Tibial artery (tissue), 4 donors: ENCODE data around the gene ADCK2.

Source experiments
- DNase-seq, 2 donors: peaks; one replicate each; pipeline ENCODE4 v3.0.0-alpha.2; 2019
- H3K27ac ChIP-seq, 2 donors: fragments of 200-600 bp; sonication (generic) in 1 of 2; 1 replicate in 1 of 2; 2 replicates in 1 of 2; pipeline ENCODE4 v1.5.1; 2018 to 2019; ENCODE audit warnings: mild to moderate bottlenecking in 1 of 2
- H3K27me3 ChIP-seq, 2 donors: fragments of 200-600 bp; sonication (generic) in 1 of 2; one replicate each; pipeline versions ENCODE4 v1.5.1 to v1.6.0; 2016 to 2019
- H3K36me3 ChIP-seq, 3 donors: fragments of 200-600 bp; sonication (generic) in 2 of 3; one replicate each; pipeline ENCODE4 v1.5.1; 2016 to 2019; ENCODE audit warnings: mild to moderate bottlenecking in 2 of 3
- H3K4me1 ChIP-seq, 4 donors: fragments of 200-600 bp; sonication (generic) in 2 of 4; 1 replicate in 3 of 4; 2 replicates in 1 of 4; pipeline ENCODE4 v1.5.1; 2016 to 2019
- H3K4me3 ChIP-seq, 2 donors: fragments of 200-600 bp; sonication (generic) in 1 of 2; 1 replicate in 1 of 2; 2 replicates in 1 of 2; pipeline ENCODE4 v1.5.1; 2018 to 2019; ENCODE audit warnings: mild to moderate bottlenecking in 2 of 2
- H3K9me3 ChIP-seq, 3 donors: fragments of 200-600 bp; sonication (generic) in 1 of 3; one replicate each; pipeline ENCODE4 v1.5.1; 2016 to 2019
- intact Hi-C: fragments of 100-400 bp; cut with DNase I; formaldehyde crosslinking; loops from one replicate; pipeline ENCODE4 v1.15.0; 2023; ENCODE audit warnings: low total_unique reads
- TF ChIP-seq, protein P1 (sequence below), 2 experiments: fragments of 200-600 bp in 1 of 2; fragments of 450-650 bp in 1 of 2; IDR thresholded peaks; one replicate each; pipeline ENCODE4 v1.5.1; 2017 to 2019; ENCODE audit warnings: antibody characterized with exemption in 2 of 2, mild to moderate bottlenecking in 1 of 2, moderate library complexity in 1 of 2

Gene ADCK2

DNA sequence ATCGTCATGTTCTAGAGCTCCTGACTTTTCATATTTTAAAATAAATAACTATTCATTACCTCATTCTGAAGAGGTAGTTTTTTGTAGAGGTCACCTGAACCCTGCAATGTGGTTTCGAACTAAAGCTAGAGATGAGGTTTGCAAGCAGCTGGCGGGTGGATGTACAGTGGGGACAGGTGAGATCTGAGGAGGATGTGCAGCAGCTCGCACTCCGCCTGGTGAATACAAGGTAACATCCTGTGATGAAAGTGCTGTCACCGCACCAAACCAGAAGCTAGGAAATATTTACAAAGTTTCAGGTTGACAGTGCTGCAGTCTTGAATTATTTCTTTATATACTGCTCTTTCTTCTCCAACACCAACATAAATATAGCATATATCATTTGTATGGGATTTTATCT lies 50.3 kb downstream of the ADCK2 start:
- no peak for DNase-seq
- TF ChIP-seq, protein P1, sequence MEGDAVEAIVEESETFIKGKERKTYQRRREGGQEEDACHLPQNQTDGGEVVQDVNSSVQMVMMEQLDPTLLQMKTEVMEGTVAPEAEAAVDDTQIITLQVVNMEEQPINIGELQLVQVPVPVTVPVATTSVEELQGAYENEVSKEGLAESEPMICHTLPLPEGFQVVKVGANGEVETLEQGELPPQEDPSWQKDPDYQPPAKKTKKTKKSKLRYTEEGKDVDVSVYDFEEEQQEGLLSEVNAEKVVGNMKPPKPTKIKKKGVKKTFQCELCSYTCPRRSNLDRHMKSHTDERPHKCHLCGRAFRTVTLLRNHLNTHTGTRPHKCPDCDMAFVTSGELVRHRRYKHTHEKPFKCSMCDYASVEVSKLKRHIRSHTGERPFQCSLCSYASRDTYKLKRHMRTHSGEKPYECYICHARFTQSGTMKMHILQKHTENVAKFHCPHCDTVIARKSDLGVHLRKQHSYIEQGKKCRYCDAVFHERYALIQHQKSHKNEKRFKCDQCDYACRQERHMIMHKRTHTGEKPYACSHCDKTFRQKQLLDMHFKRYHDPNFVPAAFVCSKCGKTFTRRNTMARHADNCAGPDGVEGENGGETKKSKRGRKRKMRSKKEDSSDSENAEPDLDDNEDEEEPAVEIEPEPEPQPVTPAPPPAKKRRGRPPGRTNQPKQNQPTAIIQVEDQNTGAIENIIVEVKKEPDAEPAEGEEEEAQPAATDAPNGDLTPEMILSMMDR (IDR thresholded peaks at IDR 0.05), result no peak
- Histone ChIP-seq H3K36me3 (peaks cover 0 to 20% (median 0%) of the 10 kb centered on the region in 3 donors), H3K4me3 (no peak overlapping the region), H3K27ac (no peak overlapping the region), H3K27me3 (no peaks in the 10 kb centered on the region), H3K4me1 (no peaks in the 10 kb centered on the region), H3K9me3 (no peaks in the 10 kb centered on the region)
- intact Hi-C loops, result no loop called here

DNA sequence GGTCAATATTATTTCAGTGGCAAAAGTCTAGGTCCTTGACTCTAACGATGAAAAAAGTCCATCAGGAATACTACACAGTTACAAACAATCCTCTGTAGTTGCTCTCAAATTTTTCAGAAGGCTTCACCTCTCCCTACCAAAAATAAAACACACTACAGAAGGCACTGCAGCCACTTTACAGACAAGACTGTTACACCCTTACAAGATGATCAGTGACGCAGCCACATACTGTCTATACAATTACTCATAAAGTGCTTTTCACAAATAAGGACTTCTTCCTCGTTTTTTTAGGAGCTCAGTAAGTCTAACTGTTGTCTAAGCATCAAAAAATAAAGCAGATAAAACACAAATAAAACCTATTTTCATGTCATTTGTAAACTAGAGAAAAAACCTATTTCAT lies 50.8 kb downstream of the ADCK2 start:
- TF ChIP-seq, protein P1 (IDR thresholded peaks at IDR 0.05), result no peak
- Histone ChIP-seq H3K9me3 (no peaks in the 10 kb centered on the region), H3K36me3 (peaks cover 0 to 20% (median 0%) of the 10 kb centered on the region in 3 donors), H3K4me3 (no peak overlapping the region), H3K4me1 (no peaks in the 10 kb centered on the region), H3K27me3 (no peaks in the 10 kb centered on the region), H3K27ac (no peak overlapping the region)
- intact Hi-C loops, result no loop called here
- no peak for DNase-seq

DNA sequence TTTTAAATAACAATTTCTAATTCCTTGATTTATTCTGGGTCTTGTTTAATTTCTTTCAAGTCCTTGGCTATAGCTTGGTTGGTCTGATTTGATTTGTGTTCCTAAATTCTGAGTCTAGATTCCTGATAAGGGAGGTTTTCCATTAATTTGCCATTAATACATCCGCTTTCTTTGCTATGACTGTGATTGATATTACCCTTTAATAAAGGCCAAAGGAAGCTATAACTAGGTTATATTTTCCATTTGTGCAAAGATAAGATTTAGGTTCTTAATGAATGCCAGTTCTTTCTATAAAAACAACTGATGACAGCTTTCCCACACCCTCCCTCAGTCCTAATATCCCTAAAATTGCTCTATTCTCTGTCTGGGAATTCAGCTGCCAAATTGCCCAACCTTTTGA lies 52.0 kb downstream of the ADCK2 start:
- TF ChIP-seq, protein P1 (IDR thresholded peaks at IDR 0.05), result no peak
- no peaks in the 10 kb centered on the region for H3K9me3 ChIP-seq
- H3K27me3 ChIP-seq, result no peaks in the 10 kb centered on the region
- H3K4me3 ChIP-seq, result no peak overlapping the region
- H3K27ac ChIP-seq, result no peak overlapping the region
- H3K4me1 ChIP-seq, result no peaks in the 10 kb centered on the region
- DNase-seq, result no peak
- peaks cover 0 to 20% (median 0%) of the 10 kb centered on the region in 3 donors for H3K36me3 ChIP-seq
- intact Hi-C loops, result no loop called here

DNA sequence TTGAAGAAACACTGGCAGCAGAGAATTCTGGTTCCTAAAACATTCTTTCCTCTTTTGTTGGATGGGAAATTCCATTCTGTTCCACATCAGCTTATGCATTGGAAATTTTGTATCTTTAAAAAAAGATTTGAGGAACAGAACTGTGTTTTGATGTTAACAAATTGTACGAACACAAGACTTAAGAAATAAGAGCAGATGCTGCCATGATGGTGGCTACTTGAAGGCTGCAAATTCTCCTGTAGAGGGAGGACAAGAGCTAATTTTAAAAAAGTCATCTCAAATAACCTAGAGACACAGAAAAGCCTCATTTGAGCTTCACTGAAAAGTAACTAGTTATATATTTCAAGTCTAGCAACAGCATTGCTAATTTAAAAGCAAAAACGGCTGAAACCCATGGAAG lies 53.5 kb downstream of the ADCK2 start:
- no peaks in the 10 kb centered on the region for H3K4me1 ChIP-seq
- no peak overlapping the region for H3K4me3 ChIP-seq
- no peaks in the 10 kb centered on the region for H3K9me3 ChIP-seq
- peaks cover 0 to 27% (median 0%) of the 10 kb centered on the region in 3 donors for H3K36me3 ChIP-seq
- TF ChIP-seq, protein P1 (IDR thresholded peaks at IDR 0.05), result peak in 1 of 2 experiments; percentile 5
- intact Hi-C loops, result no loop called here
- H3K27me3 ChIP-seq, result no peaks in the 10 kb centered on the region
- no peak overlapping the region for H3K27ac ChIP-seq
- DNase-seq, result no peak

DNA sequence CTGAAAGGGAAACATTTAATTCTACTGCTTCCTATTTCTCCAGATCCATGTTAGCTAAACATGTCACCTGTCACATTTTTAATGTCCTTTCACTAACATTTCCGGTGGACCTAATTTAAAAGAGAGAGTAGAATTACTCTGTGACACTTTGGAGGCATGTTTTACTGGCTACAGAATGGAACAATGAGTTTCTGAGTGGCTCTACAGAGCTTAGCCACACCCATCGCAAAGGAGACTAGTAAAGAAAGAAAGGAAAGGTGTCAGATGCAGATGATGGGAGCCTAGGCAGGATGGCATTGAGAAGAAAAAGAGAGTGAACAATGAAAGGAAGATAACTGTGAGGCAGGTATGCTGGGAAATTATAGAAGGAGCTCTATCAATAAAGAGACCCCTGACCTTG lies 59.7 kb downstream of the ADCK2 start:
- H3K27me3 ChIP-seq, result no peaks in the 10 kb centered on the region
- no peaks in the 10 kb centered on the region for H3K4me1 ChIP-seq
- H3K36me3 ChIP-seq, result peaks cover 4 to 25% (median 7%) of the 10 kb centered on the region in 3 donors
- H3K4me3 ChIP-seq, result no peak overlapping the region
- H3K27ac ChIP-seq, result no peak overlapping the region
- intact Hi-C loops, result no loop called here
- DNase-seq, result no peak
- H3K9me3 ChIP-seq, result no peaks in the 10 kb centered on the region
- TF ChIP-seq, protein P1 (IDR thresholded peaks at IDR 0.05), result no peak

DNA sequence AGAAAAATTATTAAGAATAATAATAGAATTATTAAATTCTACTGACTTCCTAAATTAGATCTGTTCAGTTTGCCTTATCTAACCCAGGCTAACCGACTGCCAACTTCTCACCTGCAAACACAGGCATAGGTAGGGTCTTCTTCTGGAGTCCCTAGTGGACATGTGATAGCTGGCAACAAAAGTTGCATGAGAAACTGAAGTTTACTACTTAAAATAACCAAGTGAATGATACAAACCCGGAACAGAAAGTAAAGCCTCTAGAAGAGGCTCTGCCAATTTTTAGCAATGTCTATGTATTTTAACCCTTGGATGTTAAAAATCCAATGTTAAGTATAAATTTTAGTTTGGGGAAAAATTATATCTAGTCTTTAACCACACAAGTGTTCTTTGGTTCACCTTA lies 61.4 kb downstream of the ADCK2 start:
- no peaks in the 10 kb centered on the region for H3K9me3 ChIP-seq
- no peak overlapping the region for H3K27ac ChIP-seq
- H3K4me1 ChIP-seq, result no peaks in the 10 kb centered on the region
- H3K4me3 ChIP-seq, result no peak overlapping the region
- H3K36me3 ChIP-seq, result peaks cover 14 to 34% (median 17%) of the 10 kb centered on the region in 3 donors
- no peak for DNase-seq
- no peaks in the 10 kb centered on the region for H3K27me3 ChIP-seq
- intact Hi-C loops, result no loop called here
- TF ChIP-seq, protein P1 (IDR thresholded peaks at IDR 0.05), result no peak
